Mesothelial cell of epicardium (in vitro differentiated cells): Measurements from ENCODE around the gene RUBCN. TPM values are rescaled to one million over a fixed set of nuclear protein-coding genes. Genes with fewer than 3 reads are reported as not detected.

Source experiments
- DNase-seq, 2 experiments: peaks; one replicate each; pipeline ENCODE4 v3.0.0; 2021; ENCODE audit warnings: low spot score in 2 of 2; ENCODE audit not compliant: unreplicated experiment in 2 of 2
- H3K27ac Mint-ChIP-seq: 2 replicates; pipeline ENCODE4 v1.8.0; 2021; ENCODE audit warnings: mixed read lengths
- H3K27me3 Mint-ChIP-seq: 2 replicates; pipeline ENCODE4 v1.8.0; 2021; ENCODE audit warnings: low read depth, mixed read lengths
- H3K36me3 Mint-ChIP-seq: 2 replicates; pipeline ENCODE4 v1.8.0; 2021; ENCODE audit warnings: mixed read lengths
- H3K4me1 Mint-ChIP-seq: 2 replicates; pipeline ENCODE4 v1.8.0; 2021; ENCODE audit warnings: mixed read lengths
- H3K4me3 Mint-ChIP-seq: 2 replicates; pipeline ENCODE4 v1.8.0; 2021; ENCODE audit warnings: mild to moderate bottlenecking, moderate library complexity, mixed read lengths
- H3K9me3 Mint-ChIP-seq: 2 replicates; pipeline ENCODE4 v1.8.0; 2021; ENCODE audit warnings: mixed read lengths
- total RNA-seq: library from RNA; stranded (reverse); gene quantifications from 3 replicates; pipeline ENCODE4 v1.2.1, GENCODE V29; 2021
- TF ChIP-seq, protein P1 (sequence below): fragments of 200-600 bp; sonication (generic); IDR thresholded peaks from one replicate; pipeline ENCODE4 v1.5.0; 2021; ENCODE audit warnings: antibody characterized with exemption; ENCODE audit not compliant: unreplicated experiment

The RUBCN gene
- total RNA-seq, 1 donor from 2014 or later = 24.5 TPM

- TF ChIP-seq, protein P1, sequence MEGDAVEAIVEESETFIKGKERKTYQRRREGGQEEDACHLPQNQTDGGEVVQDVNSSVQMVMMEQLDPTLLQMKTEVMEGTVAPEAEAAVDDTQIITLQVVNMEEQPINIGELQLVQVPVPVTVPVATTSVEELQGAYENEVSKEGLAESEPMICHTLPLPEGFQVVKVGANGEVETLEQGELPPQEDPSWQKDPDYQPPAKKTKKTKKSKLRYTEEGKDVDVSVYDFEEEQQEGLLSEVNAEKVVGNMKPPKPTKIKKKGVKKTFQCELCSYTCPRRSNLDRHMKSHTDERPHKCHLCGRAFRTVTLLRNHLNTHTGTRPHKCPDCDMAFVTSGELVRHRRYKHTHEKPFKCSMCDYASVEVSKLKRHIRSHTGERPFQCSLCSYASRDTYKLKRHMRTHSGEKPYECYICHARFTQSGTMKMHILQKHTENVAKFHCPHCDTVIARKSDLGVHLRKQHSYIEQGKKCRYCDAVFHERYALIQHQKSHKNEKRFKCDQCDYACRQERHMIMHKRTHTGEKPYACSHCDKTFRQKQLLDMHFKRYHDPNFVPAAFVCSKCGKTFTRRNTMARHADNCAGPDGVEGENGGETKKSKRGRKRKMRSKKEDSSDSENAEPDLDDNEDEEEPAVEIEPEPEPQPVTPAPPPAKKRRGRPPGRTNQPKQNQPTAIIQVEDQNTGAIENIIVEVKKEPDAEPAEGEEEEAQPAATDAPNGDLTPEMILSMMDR = no peak
- DNase-seq = no peak
- Mint-ChIP-seq H3K36me3 (peaks cover 60% of the 10 kb centered on the region), H3K27ac (no peak overlapping the region), H3K27me3 (no peaks in the 10 kb centered on the region), H3K9me3 (peaks cover 11% of the 10 kb centered on the region), H3K4me3 (no peak overlapping the region), H3K4me1 (no peaks in the 10 kb centered on the region)
These were observed 39.3 kb downstream of the RUBCN start for GRCh38 chr3:197697355-197697754.

DNA sequence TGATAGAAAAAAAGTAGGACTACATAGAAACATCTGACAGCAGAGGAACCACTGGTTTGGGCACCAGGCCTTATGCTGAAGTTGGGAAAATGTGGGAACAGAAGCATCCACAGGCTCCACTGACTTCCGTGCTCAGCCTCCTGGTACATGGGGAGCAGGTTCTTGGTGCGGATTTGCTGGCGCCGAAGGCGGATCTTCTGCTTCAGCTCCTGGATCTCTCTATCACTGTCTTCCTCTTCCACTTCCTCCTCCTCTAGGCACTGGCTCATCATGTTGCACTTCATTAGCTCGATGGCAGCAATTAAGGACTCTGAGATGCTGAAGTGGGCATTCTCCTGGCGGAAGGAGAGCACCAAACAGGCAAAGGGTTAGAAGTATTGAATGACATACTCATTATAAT lies 42.5 kb downstream of the RUBCN start:
- no peaks in the 10 kb centered on the region for H3K27me3 Mint-ChIP-seq
- no peaks in the 10 kb centered on the region for H3K4me1 Mint-ChIP-seq
- H3K4me3 Mint-ChIP-seq = no peak overlapping the region
- DNase-seq = no peak
- H3K9me3 Mint-ChIP-seq = peaks cover 11% of the 10 kb centered on the region
- H3K27ac Mint-ChIP-seq = no peak overlapping the region
- peaks cover 49% of the 10 kb centered on the region for H3K36me3 Mint-ChIP-seq
- TF ChIP-seq, protein P1 = no peak

DNA sequence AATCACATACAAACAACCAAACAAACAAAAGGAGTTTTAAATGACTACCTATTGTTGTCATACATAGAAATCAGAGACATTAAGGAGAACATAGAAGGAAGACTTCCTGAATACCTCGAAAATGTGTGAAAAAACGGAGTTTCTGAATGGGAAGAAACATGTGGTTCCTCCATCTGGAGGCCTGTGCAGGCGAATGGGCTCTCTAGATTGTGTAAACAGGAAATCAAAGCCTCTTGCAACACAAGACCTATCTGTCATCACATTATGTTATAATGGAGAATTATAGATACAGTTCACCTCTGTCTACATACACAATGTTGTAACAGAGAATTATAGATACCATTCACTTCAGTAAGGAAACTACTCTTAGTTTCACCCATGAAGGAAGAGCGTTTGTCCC lies 44.1 kb downstream of the RUBCN start:
- no peak overlapping the region for H3K4me3 Mint-ChIP-seq
- H3K9me3 Mint-ChIP-seq = peaks cover 6% of the 10 kb centered on the region
- TF ChIP-seq, protein P1 = no peak
- DNase-seq = no peak
- H3K4me1 Mint-ChIP-seq = no peaks in the 10 kb centered on the region
- no peaks in the 10 kb centered on the region for H3K27me3 Mint-ChIP-seq
- H3K36me3 Mint-ChIP-seq = peaks cover 45% of the 10 kb centered on the region
- no peak overlapping the region for H3K27ac Mint-ChIP-seq

GRCh38 chr3:197690754-197691153 lies 46.0 kb downstream of the RUBCN start:
- TF ChIP-seq, protein P1 = no peak
- Mint-ChIP-seq H3K27me3 (no peaks in the 10 kb centered on the region), H3K9me3 (no peaks in the 10 kb centered on the region), H3K27ac (no peak overlapping the region), H3K36me3 (peaks cover 31% of the 10 kb centered on the region), H3K4me1 (no peaks in the 10 kb centered on the region), H3K4me3 (no peak overlapping the region)
- DNase-seq = no peak

GRCh38 chr3:197687570-197687969 lies 49.1 kb downstream of the RUBCN start:
- Mint-ChIP-seq H3K27ac (no peak overlapping the region), H3K9me3 (no peaks in the 10 kb centered on the region), H3K4me1 (no peaks in the 10 kb centered on the region), H3K4me3 (no peak overlapping the region), H3K36me3 (peaks cover 22% of the 10 kb centered on the region), H3K27me3 (no peaks in the 10 kb centered on the region)
- TF ChIP-seq, protein P1 = no peak
- no peak for DNase-seq

DNA sequence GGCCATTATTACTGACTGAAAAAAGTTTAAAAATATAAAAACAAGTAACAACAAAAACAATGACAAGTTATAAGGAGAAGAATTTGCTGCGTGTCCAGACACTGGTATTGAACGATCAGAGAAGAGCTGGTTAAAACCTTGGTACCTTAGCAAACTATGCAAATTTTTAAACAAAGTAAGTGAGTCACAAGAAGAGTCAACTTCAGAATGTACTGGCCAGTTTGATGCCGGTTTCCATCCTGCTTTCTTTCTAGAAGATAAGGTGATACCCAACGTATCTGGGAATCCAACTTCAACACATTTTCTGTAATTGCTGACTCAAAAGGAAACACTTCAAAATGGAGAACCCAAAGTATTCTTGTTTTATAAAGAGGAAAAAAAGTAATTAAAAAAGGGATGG lies 49.8 kb downstream of the RUBCN start:
- Mint-ChIP-seq H3K4me3 (no peak overlapping the region), H3K27me3 (no peaks in the 10 kb centered on the region), H3K36me3 (peaks cover 24% of the 10 kb centered on the region), H3K27ac (no peak overlapping the region), H3K4me1 (no peaks in the 10 kb centered on the region), H3K9me3 (no peaks in the 10 kb centered on the region)
- DNase-seq = no peak
- TF ChIP-seq, protein P1 = no peak
